WTC11 (cell line): ENCODE data around the gene LUC7L3. TPM values are rescaled to one million over a fixed set of nuclear protein-coding genes. Genes with fewer than 3 reads are reported as not detected.

ENCODE experiments used
- ATAC-seq: fragments of 200-7000 bp; cut with Tn5 transposase; 2 replicates; pipeline ENCODE4 v1.10.0; 2021; ENCODE audit warnings: mild to moderate bottlenecking, moderate library complexity
- CTCF ChIA-PET: fragments of 300-600 bp; sonication (Branson Sonifier 250); formaldehyde crosslinking; loops from one replicate; lab custom pipeline; 2021; ENCODE audit warnings: antibody characterized with exemption; lab: Charles Lee
- POLR2A ChIA-PET: fragments of 350-600 bp; sonication (Branson Sonifier 250); formaldehyde crosslinking; loops from one replicate; lab custom pipeline; 2021; ENCODE audit warnings: antibody characterized with exemption; lab: Charles Lee
- DNase-seq: peaks from one replicate; pipeline ENCODE4 v3.0.0; 2021; ENCODE audit warnings: low spot score
- H3K27ac Mint-ChIP-seq: 2 replicates; pipeline ENCODE4 v1.8.0; 2021; ENCODE audit warnings: mixed read lengths
- H3K27me3 Mint-ChIP-seq: 2 replicates; pipeline ENCODE4 v1.8.0; 2021; ENCODE audit warnings: low read depth, mild to moderate bottlenecking, moderate library complexity, mixed read lengths
- H3K36me3 Mint-ChIP-seq: 2 replicates; pipeline ENCODE4 v1.8.0; 2021; ENCODE audit warnings: mixed read lengths
- H3K4me1 Mint-ChIP-seq: 2 replicates; pipeline ENCODE4 v1.8.0; 2022; ENCODE audit warnings: mixed read lengths
- H3K4me3 Mint-ChIP-seq: 2 replicates; pipeline ENCODE4 v1.8.0; 2021; ENCODE audit warnings: mild to moderate bottlenecking, moderate library complexity, mixed read lengths
- H3K9me3 Mint-ChIP-seq: 2 replicates; pipeline ENCODE4 v1.8.0; 2021; ENCODE audit warnings: mixed read lengths
- ATF3 ChIP-seq: sonication (generic); formaldehyde crosslinking; conservative IDR thresholded peaks from 2 replicates; pipeline ENCODE4 v1.8.1; 2022; ENCODE audit warnings: mild to moderate bottlenecking, missing genetic modification reagents
- E2F1 ChIP-seq: sonication (generic); formaldehyde crosslinking; IDR thresholded peaks from 2 replicates; pipeline ENCODE4 v1.8.0; 2022; ENCODE audit warnings: mild to moderate bottlenecking, missing genetic modification reagents
- E2F5 ChIP-seq: sonication (generic); formaldehyde crosslinking; IDR thresholded peaks from 2 replicates; pipeline ENCODE4 v1.8.1; 2022; ENCODE audit warnings: mild to moderate bottlenecking, moderate library complexity, missing genetic modification reagents
- GRHL2 ChIP-seq: fragments of 250-450 bp; sonication (Bioruptor Pico); IDR thresholded peaks from 2 replicates; pipeline ENCODE4 v1.8.0; 2022; ENCODE audit warnings: mild to moderate bottlenecking, moderate library complexity; ENCODE audit not compliant: insufficient replicate concordance, severe bottlenecking
- JAZF1 ChIP-seq: fragments of 250-450 bp; sonication (Bioruptor Pico); IDR thresholded peaks from 2 replicates; pipeline ENCODE4 v1.9.0; 2021; ENCODE audit warnings: moderate library complexity, mild to moderate bottlenecking, inconsistent platforms
- JUN ChIP-seq: sonication (generic); formaldehyde crosslinking; IDR thresholded peaks from 2 replicates; pipeline ENCODE4 v1.8.0; 2023; ENCODE audit warnings: mild to moderate bottlenecking, missing genetic modification reagents
- MXD4 ChIP-seq: fragments of 250-450 bp; sonication (Bioruptor Pico); IDR thresholded peaks from 2 replicates; pipeline ENCODE4 v1.8.0; 2021; ENCODE audit warnings: mild to moderate bottlenecking, moderate library complexity, borderline replicate concordance
- NFYB ChIP-seq: sonication (generic); formaldehyde crosslinking; conservative IDR thresholded peaks from 2 replicates; pipeline ENCODE4 v1.8.0; 2022; ENCODE audit warnings: low read depth, missing genetic modification reagents
- NR3C1 ChIP-seq: sonication (generic); formaldehyde crosslinking; conservative IDR thresholded peaks from 2 replicates; pipeline ENCODE4 v1.8.1; 2023; ENCODE audit warnings: low read depth, mild to moderate bottlenecking, missing genetic modification reagents
- RELA ChIP-seq: sonication (generic); formaldehyde crosslinking; IDR thresholded peaks from 2 replicates; pipeline ENCODE4 v1.8.1; 2022; ENCODE audit warnings: missing genetic modification reagents, mild to moderate bottlenecking, borderline replicate concordance
- SMAD4 ChIP-seq: sonication (generic); formaldehyde crosslinking; IDR thresholded peaks from 2 replicates; pipeline ENCODE4 v1.8.0; 2022; ENCODE audit warnings: mild to moderate bottlenecking, missing genetic modification reagents
- SOX15 ChIP-seq: fragments of 250-450 bp; sonication (Bioruptor Pico); IDR thresholded peaks from 2 replicates; pipeline ENCODE4 v1.9.0; 2021; ENCODE audit warnings: mild to moderate bottlenecking
- ZBTB43 ChIP-seq: sonication (generic); formaldehyde crosslinking; IDR thresholded peaks from 2 replicates; pipeline ENCODE4 v1.8.1; 2023; ENCODE audit warnings: mild to moderate bottlenecking, missing genetic modification reagents
- ZNF138 ChIP-seq: sonication (generic); formaldehyde crosslinking; conservative IDR thresholded peaks from 2 replicates; pipeline ENCODE4 v1.8.1; 2022; ENCODE audit warnings: mild to moderate bottlenecking, moderate library complexity, missing genetic modification reagents
- ZNF263 ChIP-seq: sonication (generic); formaldehyde crosslinking; IDR thresholded peaks from 2 replicates; pipeline ENCODE4 v1.8.1; 2022; ENCODE audit warnings: low read depth, mild to moderate bottlenecking, moderate library complexity, missing genetic modification reagents
- ZNF532 ChIP-seq: fragments of 250-450 bp; sonication (Bioruptor Pico); IDR thresholded peaks from 2 replicates; pipeline ENCODE4 v1.9.0; 2021; ENCODE audit warnings: mild to moderate bottlenecking, borderline replicate concordance
- ZNF671 ChIP-seq: fragments of 250-450 bp; sonication (Bioruptor Pico); IDR thresholded peaks from 2 replicates; pipeline ENCODE4 v1.8.0; 2021; ENCODE audit warnings: mild to moderate bottlenecking
- total RNA-seq: library from RNA; stranded (reverse); gene quantifications from 3 replicates; pipeline ENCODE4 v1.2.3, GENCODE V29; 2021
- TF ChIP-seq, protein P1 (sequence below): sonication (generic); formaldehyde crosslinking; IDR thresholded peaks from 2 replicates; pipeline ENCODE4 v1.8.1; 2022; ENCODE audit warnings: low read depth, mild to moderate bottlenecking, moderate library complexity, missing genetic modification reagents, borderline replicate concordance

LUC7L3 gene
- total RNA-seq, 1 experiment from 2014 or later, result 190 TPM

DNA sequence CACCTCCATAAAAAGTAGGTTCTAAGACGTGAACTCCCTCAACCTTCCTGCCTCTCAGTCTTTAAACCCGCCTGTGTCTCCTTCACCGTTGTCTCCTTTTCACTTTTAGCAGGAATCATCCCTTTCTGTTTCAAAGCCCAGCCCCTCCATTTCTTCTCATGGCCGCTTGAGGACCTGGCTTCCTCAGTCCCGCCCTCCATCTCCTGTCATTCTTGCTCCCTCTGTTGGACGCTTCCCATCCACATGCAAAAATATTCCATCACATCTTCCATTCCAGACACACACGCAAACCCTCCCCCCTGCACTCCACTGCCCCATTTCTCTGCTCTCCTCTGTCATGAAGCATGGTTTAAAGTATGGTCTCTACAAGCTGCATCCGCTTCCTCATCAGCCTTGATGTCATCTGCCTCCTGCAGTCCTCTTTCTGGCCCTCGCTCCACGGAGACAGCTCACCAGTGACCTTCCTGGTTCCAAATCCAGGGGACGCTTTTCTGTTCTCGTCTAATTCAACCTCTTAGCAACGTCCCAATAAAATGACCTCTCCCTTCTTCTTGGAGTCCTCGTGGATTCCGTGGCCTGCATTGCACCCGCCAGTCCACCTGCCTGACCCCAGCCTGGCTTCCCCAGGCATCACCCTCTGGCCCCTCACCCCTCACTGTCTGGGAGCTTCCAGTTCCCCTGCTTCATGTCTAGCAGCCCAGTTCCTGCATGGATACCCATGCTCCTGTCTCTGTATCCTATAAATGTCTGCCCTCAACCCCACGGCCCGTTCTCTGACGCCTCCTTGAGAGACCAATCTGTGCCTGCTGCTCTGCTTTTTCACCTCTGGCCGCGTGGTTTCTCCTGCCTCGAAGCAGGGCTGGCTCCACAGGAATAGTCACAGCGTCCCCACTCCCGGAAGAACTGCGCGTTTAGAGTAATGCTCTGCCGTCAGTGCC lies 37.9 kb upstream of the LUC7L3 start:
- no peak overlapping the region for H3K4me3 Mint-ChIP-seq
- no peak for DNase-seq

More for the DNA sequence above, 37.9 kb upstream of the LUC7L3 start:
- ChIA-PET CTCF (interaction anchor here (0.9 to 1.3 kb wide), 4 partner anchors 12 to 131 kb away, joined by 3 to 8 read pairs (median 6); no protein-coding TSS in a partner anchor), POLR2A (no interaction called here)
- peak; percentile 53 for ATAC-seq
- TF ChIP-seq ATF3 (CRISPR knock-in tag) (no peak), ZBTB43 (CRISPR knock-in tag) (no peak), SMAD4 (no peak), ZNF263 (CRISPR knock-in tag) (no peak), ZNF138 (CRISPR knock-in tag) (no peak), JUN (CRISPR knock-in tag) (no peak), ZNF532 (CRISPR knock-in tag) (no peak), NR3C1 (CRISPR knock-in tag) (no peak), MXD4 (CRISPR knock-in tag) (no peak), ZNF671 (CRISPR knock-in tag) (no peak), E2F1 (CRISPR knock-in tag) (no peak), E2F5 (CRISPR knock-in tag) (no peak), JAZF1 (no peak), GRHL2 (CRISPR knock-in tag) (no peak), RELA (CRISPR knock-in tag) (no peak), SOX15 (CRISPR knock-in tag) (no peak), NFYB (no peak)
- TF ChIP-seq, protein P1, sequence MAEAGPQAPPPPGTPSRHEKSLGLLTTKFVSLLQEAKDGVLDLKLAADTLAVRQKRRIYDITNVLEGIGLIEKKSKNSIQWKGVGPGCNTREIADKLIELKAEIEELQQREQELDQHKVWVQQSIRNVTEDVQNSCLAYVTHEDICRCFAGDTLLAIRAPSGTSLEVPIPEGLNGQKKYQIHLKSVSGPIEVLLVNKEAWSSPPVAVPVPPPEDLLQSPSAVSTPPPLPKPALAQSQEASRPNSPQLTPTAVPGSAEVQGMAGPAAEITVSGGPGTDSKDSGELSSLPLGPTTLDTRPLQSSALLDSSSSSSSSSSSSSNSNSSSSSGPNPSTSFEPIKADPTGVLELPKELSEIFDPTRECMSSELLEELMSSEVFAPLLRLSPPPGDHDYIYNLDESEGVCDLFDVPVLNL (CRISPR knock-in tag), result no peak
- H3K27ac Mint-ChIP-seq, result no peak overlapping the region
- peaks cover 24% of the 10 kb centered on the region for H3K4me1 Mint-ChIP-seq
- no peaks in the 10 kb centered on the region for H3K27me3 Mint-ChIP-seq
- no peaks in the 10 kb centered on the region for H3K36me3 Mint-ChIP-seq
- H3K9me3 Mint-ChIP-seq, result no peaks in the 10 kb centered on the region
